H9 (cell line): ENCODE measurements around the gene FHIT. TPM values are rescaled to one million over a fixed set of nuclear protein-coding genes. Genes with fewer than 3 reads are reported as not detected.

Experiments
- DNase-seq: peaks from one replicate; pipeline ENCODE4 v3.0.0-alpha.2; 2017
- H2AFZ ChIP-seq: one replicate; pipeline ENCODE4 v1.6.1; 2013; ENCODE audit warnings: mild to moderate bottlenecking, low read length, control low read depth, moderate library complexity
- H2AK5ac ChIP-seq: 2 replicates; pipeline ENCODE4 v1.6.1; 2013; ENCODE audit warnings: low read length, control low read depth, mixed read lengths; ENCODE audit not compliant: insufficient read length
- H2BK120ac ChIP-seq: one replicate; pipeline ENCODE4 v1.6.1; 2013; ENCODE audit warnings: low read depth, mild to moderate bottlenecking, low read length, control low read depth, inconsistent platforms; ENCODE audit not compliant: poor library complexity, severe bottlenecking
- H2BK12ac ChIP-seq: 2 replicates; pipeline ENCODE4 v1.6.1; 2013; ENCODE audit warnings: low read length, control low read depth, mixed read lengths, low read depth; ENCODE audit not compliant: insufficient read length
- H2BK15ac ChIP-seq: 2 replicates; pipeline ENCODE4 v1.6.1; 2013; ENCODE audit warnings: low read depth, low read length, control low read depth
- H2BK20ac ChIP-seq: one replicate; pipeline ENCODE4 v1.6.1; 2013; ENCODE audit warnings: low read depth, mild to moderate bottlenecking, low read length, control low read depth, inconsistent platforms; ENCODE audit not compliant: poor library complexity, severe bottlenecking
- H2BK5ac ChIP-seq: 2 replicates; pipeline ENCODE4 v1.6.1; 2013; ENCODE audit warnings: low read length, control low read depth, mixed read lengths; ENCODE audit not compliant: insufficient read length
- H3K14ac ChIP-seq: 2 replicates; pipeline ENCODE4 v1.6.1; 2013; ENCODE audit warnings: low read length, control low read depth; ENCODE audit not compliant: insufficient read depth
- H3K18ac ChIP-seq: 2 replicates; pipeline ENCODE4 v1.6.1; 2013; ENCODE audit warnings: low read depth, mild to moderate bottlenecking, mixed read lengths, low read length, control low read depth; ENCODE audit not compliant: insufficient read length
- H3K23ac ChIP-seq: 2 replicates; pipeline ENCODE4 v1.6.1; 2013; ENCODE audit warnings: low read length, control low read depth, mixed read lengths, low read depth; ENCODE audit not compliant: insufficient read length
- H3K23me2 ChIP-seq: 2 replicates; pipeline ENCODE4 v1.6.1; 2013; ENCODE audit warnings: low read depth, mild to moderate bottlenecking, mixed read lengths, low read length, control low read depth; ENCODE audit not compliant: insufficient read length, poor library complexity, severe bottlenecking
- H3K27ac ChIP-seq: 2 replicates; pipeline ENCODE4 v1.5.1; 2013; ENCODE audit warnings: low read length, control low read depth, mixed read lengths, low read depth; ENCODE audit not compliant: insufficient read length
- H3K27me3 ChIP-seq: 2 replicates; pipeline ENCODE4 v1.6.1; 2013; ENCODE audit warnings: low read length, control low read depth, inconsistent platforms; ENCODE audit not compliant: insufficient read depth
- H3K4ac ChIP-seq: 2 replicates; pipeline ENCODE4 v1.6.1; 2013; ENCODE audit warnings: low read depth, mild to moderate bottlenecking, control low read depth, inconsistent platforms, low read length, moderate library complexity
- H3K4me1 ChIP-seq: 2 replicates; pipeline ENCODE4 v1.6.1; 2013; ENCODE audit warnings: low read length, control low read depth, inconsistent platforms; ENCODE audit not compliant: insufficient read depth
- H3K4me2 ChIP-seq: 2 replicates; pipeline ENCODE4 v1.6.1; 2013; ENCODE audit warnings: low read length, control low read depth, mixed read lengths; ENCODE audit not compliant: insufficient read length, insufficient read depth
- H3K56ac ChIP-seq: 2 replicates; pipeline ENCODE4 v1.6.1; 2013; ENCODE audit warnings: low read depth, mild to moderate bottlenecking, mixed read lengths, low read length, control low read depth; ENCODE audit not compliant: insufficient read length
- H3K79me1 ChIP-seq: 2 replicates; pipeline ENCODE4 v1.6.1; 2013; ENCODE audit warnings: low read depth, mild to moderate bottlenecking, moderate library complexity, low read length, control low read depth, inconsistent platforms; ENCODE audit not compliant: insufficient read depth, poor library complexity, severe bottlenecking
- H3K79me2 ChIP-seq: 2 replicates; pipeline ENCODE4 v1.6.1; 2013; ENCODE audit warnings: low read length, control low read depth, inconsistent platforms; ENCODE audit not compliant: insufficient read depth
- H3K9ac ChIP-seq: 2 replicates; pipeline ENCODE4 v1.6.1; 2013; ENCODE audit warnings: low read length, control low read depth, mixed read lengths; ENCODE audit not compliant: insufficient read length; ENCODE audit errors: extremely low read depth
- H3K9me3 ChIP-seq: one replicate; pipeline ENCODE4 v1.6.1; 2013; ENCODE audit warnings: low read depth, low read length, inconsistent platforms; ENCODE audit not compliant: control insufficient read depth
- H3T11ph ChIP-seq: one replicate; pipeline ENCODE4 v1.6.1; 2013; ENCODE audit warnings: mild to moderate bottlenecking, low read length, control low read depth, inconsistent platforms
- H4K20me1 ChIP-seq: one replicate; pipeline ENCODE4 v1.6.1; 2013; ENCODE audit not compliant: control insufficient read depth, insufficient read length, insufficient read depth
- H4K5ac ChIP-seq: 2 replicates; pipeline ENCODE4 v1.6.1; 2013; ENCODE audit warnings: low read depth, mild to moderate bottlenecking, mixed read lengths, low read length, control low read depth; ENCODE audit not compliant: insufficient read length
- H4K8ac ChIP-seq: replicated peaks from 2 replicates; pipeline ENCODE4 v1.6.1; 2013; ENCODE audit warnings: low read length, control low read depth, mixed read lengths, low read depth; ENCODE audit not compliant: insufficient read length
- H4K91ac ChIP-seq: 2 replicates; pipeline ENCODE4 v1.6.1; 2013; ENCODE audit warnings: low read depth, mild to moderate bottlenecking, moderate library complexity, mixed read lengths, low read length, control low read depth; ENCODE audit not compliant: insufficient read length
- H3K27ac Mint-ChIP-seq, 3 experiments: 2 replicates in 2 of 3; 3 replicates in 1 of 3; pipeline ENCODE4 v1.8.0; 2020 to 2021; ENCODE audit warnings: mixed read lengths in 3 of 3, mild to moderate bottlenecking in 1 of 3, moderate library complexity in 1 of 3
- H3K27me3 Mint-ChIP-seq: 2 replicates; pipeline ENCODE4 v1.8.0; 2021; ENCODE audit warnings: low read depth, mild to moderate bottlenecking, moderate library complexity, mixed read lengths
- H3K36me3 Mint-ChIP-seq, 3 experiments: 2 replicates in 2 of 3; 3 replicates in 1 of 3; pipeline ENCODE4 v1.8.0; 2020 to 2021; ENCODE audit warnings: low read depth in 3 of 3, mixed read lengths in 3 of 3; ENCODE audit not compliant: insufficient read depth in 1 of 3
- H3K4me1 Mint-ChIP-seq, 2 experiments: 2 replicates each; pipeline ENCODE4 v1.8.0; 2020; ENCODE audit warnings: mixed read lengths in 2 of 2
- H3K4me3 Mint-ChIP-seq, 2 experiments: 2 replicates in 1 of 2; 3 replicates in 1 of 2; pipeline ENCODE4 v1.8.0; 2020 to 2021; ENCODE audit warnings: mild to moderate bottlenecking in 2 of 2, mixed read lengths in 2 of 2, moderate library complexity in 1 of 2
- H3K9me3 Mint-ChIP-seq, 2 experiments: 2 replicates in 1 of 2; 3 replicates in 1 of 2; pipeline ENCODE4 v1.8.0; 2020; ENCODE audit warnings: mild to moderate bottlenecking in 2 of 2, mixed read lengths in 2 of 2, moderate library complexity in 1 of 2
- CTCF ChIP-seq: fragments of 200-600 bp; sonication (generic); conservative IDR thresholded peaks from 3 replicates; pipeline ENCODE4 v1.8.0; 2021; ENCODE audit warnings: antibody characterized with exemption, mild to moderate bottlenecking
- WGBS: extraction: QIAGEN DNeasy Blood & Tissue Kit; methylation state at CpG from one replicate; pipeline ENCODE4 v1.1.7; 2013; ENCODE audit warnings: missing lambda C conversion rate, low lambda C conversion rate, mixed read lengths; ENCODE audit not compliant: insufficient read length; ENCODE audit errors: extremely low coverage; 5-methylcytosine and 5-hydroxymethylcytosine counted together
- total RNA-seq: library from RNA; stranded (reverse); gene quantifications from 2 replicates; pipeline ENCODE4 v1.2.1, GENCODE V29; 2021

The FHIT gene
- total RNA-seq, 1 experiment from 2014 or later = 3.0 TPM

DNA sequence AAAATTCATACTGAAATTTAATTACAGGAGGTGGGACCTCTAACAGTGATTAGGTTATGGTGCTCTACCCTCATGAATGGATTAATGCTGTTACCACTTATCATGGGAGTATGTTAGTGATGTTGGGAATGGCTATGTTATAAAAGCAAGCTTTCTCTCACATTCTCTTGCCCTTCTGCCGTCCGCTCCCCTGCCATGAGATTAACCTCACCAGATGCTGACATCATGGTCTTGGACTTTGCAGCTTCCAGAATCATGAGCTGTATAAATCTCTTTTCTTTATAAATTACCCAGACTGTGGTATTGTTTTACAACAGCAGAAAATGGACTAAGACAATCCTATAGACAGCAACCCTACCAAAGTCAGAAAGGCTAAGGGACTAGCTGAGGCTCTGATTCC is 884.8 kb downstream of the FHIT start:
- no peak for DNase-seq
- Histone ChIP-seq H3K27me3 (no peaks in the 10 kb centered on the region), H3K9me3 (no peaks in the 10 kb centered on the region), H2BK12ac (no peak overlapping the region), H2BK15ac (no peak overlapping the region), H2BK120ac (no peak overlapping the region), H4K5ac (no peak overlapping the region), H2AK5ac (no peak overlapping the region), H4K20me1 (no peaks in the 10 kb centered on the region), H3K23ac (no peak overlapping the region), H3K14ac (no peak overlapping the region), H2BK20ac (no peak overlapping the region), H3K4ac (no peak overlapping the region), H3K23me2 (no peaks in the 10 kb centered on the region), H3K27ac (no peak overlapping the region), H3K79me2 (no peaks in the 10 kb centered on the region), H3K4me1 (no peaks in the 10 kb centered on the region), H4K8ac (no peak overlapping the region), H3K4me2 (no peak overlapping the region), H3K9ac (no peak overlapping the region), H2AFZ (no peak overlapping the region), H4K91ac (no peak overlapping the region), H3K18ac (no peak overlapping the region), H3T11ph (no peak overlapping the region), H3K56ac (no peak overlapping the region), H3K79me1 (no peaks in the 10 kb centered on the region), H2BK5ac (no peak overlapping the region)
- Mint-ChIP-seq H3K4me3 (no peak overlapping the region), H3K4me1 (peaks cover 0 to 6% of the 10 kb centered on the region in 2 experiments; a peak in 2 of 4 replicates), H3K27me3 (no peaks in the 10 kb centered on the region), H3K27ac (no peak overlapping the region), H3K9me3 (no peaks in the 10 kb centered on the region), H3K36me3 (no peaks in the 10 kb centered on the region)
- no CpG with 5 or more reads among the region's 2 CpGs for WGBS
- no peak for TF ChIP-seq CTCF
